ENCODE measurements around the gene MICAL3. TPM values are rescaled to one million over a fixed set of nuclear protein-coding genes. Genes with fewer than 3 reads are reported as not detected.

The MICAL3 gene
- total and polyA plus RNA-seq, 2 donors from 2014 or later, result 5.0 to 99.4 TPM

DNA sequence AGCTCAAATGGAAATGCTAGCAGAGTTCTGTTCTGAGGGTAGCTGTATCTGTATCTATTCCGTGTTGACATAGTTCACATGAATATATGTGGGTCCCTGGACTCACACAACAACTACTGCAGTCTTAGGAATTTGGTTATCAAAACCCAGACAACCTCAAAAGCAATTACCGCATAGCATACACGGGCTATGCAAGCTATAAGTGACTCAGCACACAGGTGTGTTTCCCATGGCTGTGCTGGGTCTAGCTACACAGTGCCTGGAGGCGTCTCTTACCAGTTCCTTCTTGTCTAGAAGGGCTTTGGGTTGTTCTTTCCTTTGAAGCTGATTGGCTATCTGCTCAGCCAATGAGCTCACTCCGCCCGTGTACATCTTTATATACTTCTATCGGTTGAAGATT is 151.9 kb downstream of the MICAL3 start:
- Histone ChIP-seq H3K4me3 (ENCODE audit: low read length in 3 of 3) (no peak overlapping the region), H3K36me3 (ENCODE audit: control insufficient read depth in 2 of 3, insufficient read depth in 3 of 3, low read length in 3 of 3) (peaks cover 0 to 44% (median 24%) of the 10 kb centered on the region in 3 donors), H3K9me3 (ENCODE audit: control insufficient read depth in 2 of 3, insufficient read depth in 1 of 3, low read length in 3 of 3) (peaks cover 0 to 1% (median 0%) of the 10 kb centered on the region in 3 donors), H3K4me1 (ENCODE audit: control insufficient read depth in 2 of 3, insufficient read depth in 2 of 3, low read depth in 1 of 3, low read length in 3 of 3) (peaks cover 0 to 2% (median 0%) of the 10 kb centered on the region in 3 donors), H3K9ac (ENCODE audit: low read length in 3 of 3) (no peak overlapping the region), H3K27me3 (ENCODE audit: control insufficient read depth, insufficient read depth, low read length) (no peaks in the 10 kb centered on the region), H3K27ac (ENCODE audit: low read depth in 2 of 2, low read length in 2 of 2) (no peak overlapping the region)
- DNase-seq (no peak), FAIRE-seq (no peak)
- intact Hi-C loops (cut with DNase I), result loop anchor here (10.0 kb wide), 1 partner anchor 48 kb away; no protein-coding TSS in a partner anchor
- TF ChIP-seq, protein P1, sequence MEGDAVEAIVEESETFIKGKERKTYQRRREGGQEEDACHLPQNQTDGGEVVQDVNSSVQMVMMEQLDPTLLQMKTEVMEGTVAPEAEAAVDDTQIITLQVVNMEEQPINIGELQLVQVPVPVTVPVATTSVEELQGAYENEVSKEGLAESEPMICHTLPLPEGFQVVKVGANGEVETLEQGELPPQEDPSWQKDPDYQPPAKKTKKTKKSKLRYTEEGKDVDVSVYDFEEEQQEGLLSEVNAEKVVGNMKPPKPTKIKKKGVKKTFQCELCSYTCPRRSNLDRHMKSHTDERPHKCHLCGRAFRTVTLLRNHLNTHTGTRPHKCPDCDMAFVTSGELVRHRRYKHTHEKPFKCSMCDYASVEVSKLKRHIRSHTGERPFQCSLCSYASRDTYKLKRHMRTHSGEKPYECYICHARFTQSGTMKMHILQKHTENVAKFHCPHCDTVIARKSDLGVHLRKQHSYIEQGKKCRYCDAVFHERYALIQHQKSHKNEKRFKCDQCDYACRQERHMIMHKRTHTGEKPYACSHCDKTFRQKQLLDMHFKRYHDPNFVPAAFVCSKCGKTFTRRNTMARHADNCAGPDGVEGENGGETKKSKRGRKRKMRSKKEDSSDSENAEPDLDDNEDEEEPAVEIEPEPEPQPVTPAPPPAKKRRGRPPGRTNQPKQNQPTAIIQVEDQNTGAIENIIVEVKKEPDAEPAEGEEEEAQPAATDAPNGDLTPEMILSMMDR (IDR thresholded peaks at IDR 0.05; ENCODE audit: borderline replicate concordance, extremely low read depth, insufficient read depth), result no peak

- H3K4me3 ChIP-seq (ENCODE audit: low read length in 3 of 3), result no peak overlapping the region
- H3K27ac ChIP-seq (ENCODE audit: low read depth in 2 of 2, low read length in 2 of 2), result no peak overlapping the region
- intact Hi-C loops (cut with DNase I), result loop anchor here (10.0 kb wide), 1 partner anchor 47 kb away; no protein-coding TSS in a partner anchor
- no peak for FAIRE-seq
- H3K4me1 ChIP-seq (ENCODE audit: control insufficient read depth in 2 of 3, insufficient read depth in 2 of 3, low read depth in 1 of 3, low read length in 3 of 3), result peaks cover 0 to 3% (median 0%) of the 10 kb centered on the region in 3 donors
- TF ChIP-seq, protein P1 (IDR thresholded peaks at IDR 0.05; ENCODE audit: borderline replicate concordance, extremely low read depth, insufficient read depth), result no peak
- no peaks in the 10 kb centered on the region for H3K27me3 ChIP-seq (ENCODE audit: control insufficient read depth, insufficient read depth, low read length)
- no peak for DNase-seq
- no peak overlapping the region for H3K9ac ChIP-seq (ENCODE audit: low read length in 3 of 3)
- peaks cover 0 to 44% (median 24%) of the 10 kb centered on the region in 3 donors for H3K36me3 ChIP-seq (ENCODE audit: control insufficient read depth in 2 of 3, insufficient read depth in 3 of 3, low read length in 3 of 3)
- H3K9me3 ChIP-seq (ENCODE audit: control insufficient read depth in 2 of 3, insufficient read depth in 1 of 3, low read length in 3 of 3), result no peaks in the 10 kb centered on the region
These were observed 152.5 kb downstream of the MICAL3 start for GRCh38 chr22:17871726-17872458.

- no peak overlapping the region for H3K4me3 ChIP-seq (ENCODE audit: low read length in 3 of 3)
- no peak overlapping the region for H3K27ac ChIP-seq (ENCODE audit: low read depth in 2 of 2, low read length in 2 of 2)
- peaks cover 0 to 48% (median 26%) of the 10 kb centered on the region in 3 donors for H3K36me3 ChIP-seq (ENCODE audit: control insufficient read depth in 2 of 3, insufficient read depth in 3 of 3, low read length in 3 of 3)
- TF ChIP-seq, protein P1 (IDR thresholded peaks at IDR 0.05; ENCODE audit: borderline replicate concordance, extremely low read depth, insufficient read depth), result no peak
- no peaks in the 10 kb centered on the region for H3K9me3 ChIP-seq (ENCODE audit: control insufficient read depth in 2 of 3, insufficient read depth in 1 of 3, low read length in 3 of 3)
- H3K9ac ChIP-seq (ENCODE audit: low read length in 3 of 3), result no peak overlapping the region
- intact Hi-C loops (cut with DNase I), result loop anchor here (10.0 kb wide), 1 partner anchor 46 kb away; no protein-coding TSS in a partner anchor
- DNase-seq (no peak), FAIRE-seq (no peak)
- peaks cover 0 to 3% (median 0%) of the 10 kb centered on the region in 3 donors for H3K4me1 ChIP-seq (ENCODE audit: control insufficient read depth in 2 of 3, insufficient read depth in 2 of 3, low read depth in 1 of 3, low read length in 3 of 3)
- no peaks in the 10 kb centered on the region for H3K27me3 ChIP-seq (ENCODE audit: control insufficient read depth, insufficient read depth, low read length)
These were observed 154.0 kb downstream of the MICAL3 start for GRCh38 chr22:17870407-17870806.
